ENCODE measurements around the gene SEC62. TPM values are rescaled to one million over a fixed set of nuclear protein-coding genes. Genes with fewer than 3 reads are reported as not detected.

SEC62 gene
- polyA plus RNA-seq, 1 donor from 2014 or later: 41.9 TPM

GRCh38 chr3:170033489-170033888 lies 66.9 kb downstream of the SEC62 start:
- no peaks in the 10 kb centered on the region for H3K9me2 ChIP-seq (ENCODE audit: insufficient read depth, low read length)
- H3F3A ChIP-seq (ENCODE audit: insufficient read depth, low read length, poor library complexity, severe bottlenecking): no peaks in the 10 kb centered on the region
- H3K27me3 ChIP-seq (ENCODE audit: insufficient read depth, low read depth, low read length): peaks cover 16% of the 10 kb centered on the region
- no peak overlapping the region for H3K4me2 ChIP-seq (ENCODE audit: low read length)
- H3K27ac ChIP-seq (ENCODE audit: low read length): no peak overlapping the region
- H3K4me3 ChIP-seq (ENCODE audit: low read length): no peak overlapping the region
- H3K79me2 ChIP-seq (replicated peaks; ENCODE audit: insufficient read depth, low read length): no peaks in the 10 kb centered on the region
- H4K20me1 ChIP-seq (ENCODE audit: insufficient read depth): no peaks in the 10 kb centered on the region
- H3K9ac ChIP-seq (ENCODE audit: low read length): no peak overlapping the region
- no peaks in the 10 kb centered on the region for H3K9me3 ChIP-seq (ENCODE audit: low read length)
- TF ChIP-seq EP300 (conservative IDR thresholded peaks at IDR 0.05; ENCODE audit: poor library complexity, severe bottlenecking) (no peak), POLR2AphosphoS5 (IDR thresholded peaks at IDR 0.05) (no peak), RAD21 (conservative IDR thresholded peaks at IDR 0.05) (no peak), TAF1 (IDR thresholded peaks at IDR 0.05; ENCODE audit: low read depth) (no peak), EZH2 (IDR thresholded peaks at IDR 0.05; ENCODE audit: borderline replicate concordance, insufficient read depth, low read length, poor library complexity, severe bottlenecking) (no peak), MXI1 (conservative IDR thresholded peaks at IDR 0.05; ENCODE audit: poor library complexity, severe bottlenecking) (no peak), REST (IDR thresholded peaks at IDR 0.05; ENCODE audit: borderline replicate concordance) (no peak), SMC3 (conservative IDR thresholded peaks at IDR 0.05; ENCODE audit: poor library complexity) (no peak)
- TF ChIP-seq, protein P1, sequence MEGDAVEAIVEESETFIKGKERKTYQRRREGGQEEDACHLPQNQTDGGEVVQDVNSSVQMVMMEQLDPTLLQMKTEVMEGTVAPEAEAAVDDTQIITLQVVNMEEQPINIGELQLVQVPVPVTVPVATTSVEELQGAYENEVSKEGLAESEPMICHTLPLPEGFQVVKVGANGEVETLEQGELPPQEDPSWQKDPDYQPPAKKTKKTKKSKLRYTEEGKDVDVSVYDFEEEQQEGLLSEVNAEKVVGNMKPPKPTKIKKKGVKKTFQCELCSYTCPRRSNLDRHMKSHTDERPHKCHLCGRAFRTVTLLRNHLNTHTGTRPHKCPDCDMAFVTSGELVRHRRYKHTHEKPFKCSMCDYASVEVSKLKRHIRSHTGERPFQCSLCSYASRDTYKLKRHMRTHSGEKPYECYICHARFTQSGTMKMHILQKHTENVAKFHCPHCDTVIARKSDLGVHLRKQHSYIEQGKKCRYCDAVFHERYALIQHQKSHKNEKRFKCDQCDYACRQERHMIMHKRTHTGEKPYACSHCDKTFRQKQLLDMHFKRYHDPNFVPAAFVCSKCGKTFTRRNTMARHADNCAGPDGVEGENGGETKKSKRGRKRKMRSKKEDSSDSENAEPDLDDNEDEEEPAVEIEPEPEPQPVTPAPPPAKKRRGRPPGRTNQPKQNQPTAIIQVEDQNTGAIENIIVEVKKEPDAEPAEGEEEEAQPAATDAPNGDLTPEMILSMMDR (IDR thresholded peaks at IDR 0.05; ENCODE audit: poor library complexity, severe bottlenecking): no peak
- H3K36me3 ChIP-seq (ENCODE audit: insufficient read depth, low read length): no peaks in the 10 kb centered on the region
- H2AFZ ChIP-seq (ENCODE audit: low read depth, low read length): no peak overlapping the region

- no peaks in the 10 kb centered on the region for H4K20me1 ChIP-seq (ENCODE audit: insufficient read depth)
- peak within 1 kb of the TSS; percentile 72 for H3K4me3 ChIP-seq (ENCODE audit: low read length)
- no peaks in the 10 kb centered on the region for H3K9me3 ChIP-seq (ENCODE audit: low read length)
- no peak within 1 kb of the TSS for H3K27ac ChIP-seq (ENCODE audit: low read length)
- peak within 1 kb of the TSS; percentile 39 for H3K9ac ChIP-seq (ENCODE audit: low read length)
- peak within 1 kb of the TSS; percentile 33 for H2AFZ ChIP-seq (ENCODE audit: low read depth, low read length)
- peaks cover 38% of the 10 kb centered on the region for H3K27me3 ChIP-seq (ENCODE audit: insufficient read depth, low read depth, low read length)
- no peaks in the 10 kb centered on the region for H3K9me2 ChIP-seq (ENCODE audit: insufficient read depth, low read length)
- H3F3A ChIP-seq (ENCODE audit: insufficient read depth, low read length, poor library complexity, severe bottlenecking): no peaks in the 10 kb centered on the region
- H3K4me2 ChIP-seq (ENCODE audit: low read length): peak within 1 kb of the TSS; percentile 35
- TF ChIP-seq SMC3 (conservative IDR thresholded peaks at IDR 0.05; ENCODE audit: poor library complexity) (peak; percentile 37), MXI1 (conservative IDR thresholded peaks at IDR 0.05; ENCODE audit: poor library complexity, severe bottlenecking) (peak; percentile 32), POLR2AphosphoS5 (IDR thresholded peaks at IDR 0.05) (no peak), REST (IDR thresholded peaks at IDR 0.05; ENCODE audit: borderline replicate concordance) (no peak), RAD21 (conservative IDR thresholded peaks at IDR 0.05) (peak; percentile 39), EP300 (conservative IDR thresholded peaks at IDR 0.05; ENCODE audit: poor library complexity, severe bottlenecking) (no peak)
- TF ChIP-seq, protein P1 (IDR thresholded peaks at IDR 0.05; ENCODE audit: poor library complexity, severe bottlenecking): peak; percentile 73
- no peaks in the 10 kb centered on the region for H3K79me2 ChIP-seq (replicated peaks; ENCODE audit: insufficient read depth, low read length)
- H3K36me3 ChIP-seq (ENCODE audit: insufficient read depth, low read length): no peaks in the 10 kb centered on the region
Observed at GRCh38 chr3:170037463-170038433, 71.1 kb downstream of the SEC62 start, which contains the start of gene GPR160. Gene GPR160, plus strand, starts transcription at chr3:170037995. Its CDS starts 45,978 bp downstream, at chr3:170083973.

Measured in neural cell (in vitro differentiated cells).